DMS53 (cell line): ENCODE measurements around the gene LHFPL6.

Source experiments
- DNase-seq: peaks from one replicate; lab custom pipeline; 2025; lab: John Stamatoyannopoulos, UW

The LHFPL6 gene

DNA sequence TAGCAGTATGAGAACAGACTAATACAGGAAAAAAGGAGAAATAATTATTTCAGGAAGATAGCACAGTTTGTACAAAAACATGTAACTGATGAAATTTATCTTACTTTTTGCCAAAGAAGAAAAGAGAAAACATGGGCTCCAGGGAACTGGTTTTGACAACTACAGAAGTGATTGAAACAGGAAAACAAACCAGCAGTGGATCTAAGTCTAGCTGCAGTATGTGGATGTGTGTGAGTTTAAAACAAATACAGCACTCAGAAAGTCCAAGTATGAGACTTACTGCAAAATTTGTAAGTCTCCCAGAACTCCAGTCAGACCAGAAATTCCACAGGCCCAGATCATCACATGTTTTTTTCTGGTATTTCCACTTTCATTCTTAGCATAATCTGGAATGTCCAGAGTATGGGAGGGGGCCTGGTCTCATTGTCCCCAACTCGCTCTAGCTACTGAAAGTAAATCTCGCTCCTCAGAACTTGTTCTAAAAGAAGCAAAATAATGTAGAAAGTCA lies 305.3 kb downstream of the LHFPL6 start:
- no peak for DNase-seq

DNA sequence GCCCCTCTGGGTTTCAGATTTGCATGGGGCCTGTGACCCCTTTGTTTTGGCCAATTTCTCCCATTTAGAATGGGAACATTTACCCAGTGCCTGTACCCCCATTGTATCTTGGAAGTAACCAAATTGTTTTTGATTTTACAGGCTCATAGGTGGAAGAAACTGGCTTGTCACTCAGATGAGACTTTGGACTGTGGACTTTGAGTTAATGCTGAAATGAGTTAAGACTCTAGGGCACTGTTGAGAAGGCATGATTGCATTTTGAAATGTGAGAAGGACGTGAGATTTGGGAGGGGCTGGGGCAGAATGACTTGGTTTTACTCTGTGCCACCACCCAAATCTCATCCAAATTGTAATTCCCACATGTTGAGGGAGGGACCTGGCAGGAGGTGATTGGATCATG lies 306.0 kb downstream of the LHFPL6 start:
- DNase-seq: no peak

DNA sequence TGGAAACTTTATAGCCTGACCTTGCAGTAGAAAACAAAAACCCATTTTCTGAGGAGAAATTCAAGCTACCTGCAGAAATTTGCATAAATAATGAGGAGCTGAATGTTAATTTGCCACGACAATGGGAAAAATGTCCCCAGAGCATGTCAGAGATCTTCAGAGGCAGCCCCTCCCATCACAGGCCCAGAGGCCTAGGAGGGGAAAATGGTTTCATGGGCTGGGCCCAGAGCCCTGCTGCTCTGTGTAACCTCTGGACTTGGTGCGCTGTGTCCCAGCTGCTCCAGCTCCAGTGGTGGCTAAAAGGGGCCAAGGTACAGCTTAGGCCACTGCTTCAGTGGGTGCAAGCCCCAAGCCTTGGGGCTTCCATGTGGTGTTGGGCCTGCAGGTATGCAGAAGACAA lies 306.8 kb downstream of the LHFPL6 start:
- DNase-seq: no peak
